CD4-positive, alpha-beta T cell treated with Interleukin-4 for 1 hour (primary cell): ENCODE data around the gene PALMD.

Experiments used
- DNase-seq, 2 donors: peaks; one replicate each; pipeline ENCODE4 v3.0.0-alpha.2; 2020 to 2022

The PALMD gene

GRCh38 chr1:99704356-99704816 is 58.5 kb downstream of the PALMD start:
- no peak for DNase-seq

DNA sequence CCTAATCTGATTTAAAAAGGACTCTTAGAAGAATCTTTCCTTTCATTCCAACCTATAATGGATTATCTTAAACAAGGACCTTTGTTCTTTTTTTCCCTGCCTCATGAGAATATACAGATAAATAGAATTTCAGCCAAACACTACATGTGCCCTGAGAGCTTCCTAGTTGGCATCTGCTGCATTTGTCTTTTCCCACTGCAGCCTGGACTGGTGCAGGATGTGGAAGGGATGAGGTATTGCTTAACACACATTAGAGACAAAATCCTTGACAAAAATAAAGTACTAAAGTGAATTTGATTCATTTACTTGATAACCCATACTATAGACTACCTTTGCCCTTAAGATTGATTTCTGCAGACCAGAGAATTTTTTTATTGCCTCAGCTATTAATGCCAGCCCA is 59.5 kb downstream of the PALMD start:
- DNase-seq: no peak

DNA sequence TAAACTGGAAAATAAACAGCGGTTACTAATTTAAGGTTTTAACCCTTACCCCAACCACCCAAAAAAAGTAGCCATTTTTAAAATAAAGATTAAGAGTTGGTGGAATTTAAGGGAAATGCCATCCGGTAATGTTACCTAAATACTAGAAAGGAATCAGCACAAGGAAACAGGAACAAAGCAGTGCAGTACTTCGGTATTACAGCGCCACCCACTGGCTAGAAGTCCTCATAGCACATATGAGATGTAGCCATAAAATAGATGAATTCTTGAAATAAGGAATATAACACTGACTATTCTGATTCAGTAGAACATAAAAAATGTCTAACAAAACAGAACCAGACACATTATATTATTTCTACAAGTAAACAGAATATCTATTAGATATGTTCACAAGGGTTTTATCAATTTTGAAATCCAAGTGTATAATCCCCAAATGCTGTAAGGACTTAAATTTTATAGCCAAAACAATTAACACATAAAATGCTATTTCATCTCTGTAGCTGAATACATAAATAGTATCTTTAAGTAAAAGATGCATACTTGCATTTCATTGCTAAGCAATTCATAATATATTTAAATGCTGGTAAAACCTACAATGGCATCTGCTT is 61.7 kb downstream of the PALMD start:
- peak; percentile 38 to 56 for DNase-seq

DNA sequence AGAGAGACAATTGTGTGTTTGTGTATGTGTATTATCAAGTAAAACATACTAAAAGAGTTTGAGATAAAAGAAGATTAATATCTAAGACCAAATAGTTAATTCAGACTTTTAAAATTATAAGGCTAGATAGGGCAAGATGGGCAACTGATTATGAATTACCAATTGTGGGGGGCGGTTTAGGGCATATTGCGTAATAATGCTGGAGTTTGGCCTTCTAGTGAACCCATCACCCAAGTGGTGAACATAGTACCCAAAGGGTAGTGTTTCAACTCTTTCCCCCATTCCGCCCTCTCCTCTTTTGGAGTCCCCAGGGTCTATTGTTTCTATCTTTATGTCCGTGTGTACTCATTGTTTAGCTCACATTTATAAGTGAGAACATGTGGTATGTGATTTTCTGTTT is 65.1 kb downstream of the PALMD start:
- DNase-seq: no peak

DNA sequence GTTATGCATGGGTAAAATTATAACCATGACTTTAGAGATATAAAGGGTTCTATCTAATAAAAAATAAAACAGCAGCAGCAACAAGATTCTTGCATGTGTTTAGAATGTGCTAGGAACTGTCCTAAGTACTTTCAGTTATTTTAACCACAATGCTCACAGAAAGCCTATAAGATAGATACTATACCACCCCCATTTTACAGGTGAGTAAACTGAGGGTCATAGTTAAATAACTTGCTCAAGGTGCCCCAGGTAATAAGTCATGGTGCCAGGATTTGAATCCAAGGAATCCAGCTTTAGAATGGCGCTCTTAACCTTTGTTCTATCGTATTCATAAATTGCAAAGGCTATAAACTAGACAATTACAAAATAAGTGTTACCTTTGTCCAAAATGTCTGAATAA is 67.1 kb downstream of the PALMD start:
- DNase-seq: no peak

DNA sequence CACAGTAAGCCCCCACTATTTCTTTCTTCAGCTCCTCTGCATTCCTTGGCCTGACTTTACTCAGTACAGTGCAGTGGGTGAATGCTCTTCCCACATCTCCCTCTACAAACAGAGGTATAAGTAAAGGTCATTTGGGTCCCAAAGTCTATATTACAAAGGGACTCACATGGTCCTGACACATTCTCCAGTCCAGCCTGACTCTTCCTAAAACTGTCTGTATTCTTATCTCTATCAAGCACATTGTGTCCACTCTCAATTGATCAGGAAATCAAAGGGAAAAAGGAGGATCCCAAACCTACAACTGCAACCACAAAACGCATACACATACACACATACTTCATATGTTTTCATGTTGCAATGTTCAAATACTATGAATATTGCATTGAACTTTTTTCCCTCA is 71.1 kb downstream of the PALMD start:
- no peak for DNase-seq

DNA sequence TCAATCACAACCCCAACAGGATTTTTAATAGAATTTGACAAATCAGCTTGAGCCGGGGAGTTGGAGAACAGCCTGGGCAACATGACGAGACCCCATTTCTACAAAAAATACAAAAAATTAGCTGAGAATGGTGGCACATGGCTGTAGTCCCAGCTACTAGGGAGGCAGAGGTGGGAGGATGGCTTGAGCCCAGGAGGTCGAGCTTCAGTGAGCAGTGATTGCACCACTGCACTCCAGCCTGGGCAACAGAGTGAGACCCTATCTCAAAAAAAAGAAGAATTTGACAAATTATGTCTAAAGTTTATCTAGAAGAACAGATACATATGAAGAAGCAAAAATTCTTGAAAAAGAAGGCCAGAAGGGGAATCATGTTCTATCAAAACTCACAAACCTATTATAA is 77.3 kb downstream of the PALMD start:
- DNase-seq: no peak

DNA sequence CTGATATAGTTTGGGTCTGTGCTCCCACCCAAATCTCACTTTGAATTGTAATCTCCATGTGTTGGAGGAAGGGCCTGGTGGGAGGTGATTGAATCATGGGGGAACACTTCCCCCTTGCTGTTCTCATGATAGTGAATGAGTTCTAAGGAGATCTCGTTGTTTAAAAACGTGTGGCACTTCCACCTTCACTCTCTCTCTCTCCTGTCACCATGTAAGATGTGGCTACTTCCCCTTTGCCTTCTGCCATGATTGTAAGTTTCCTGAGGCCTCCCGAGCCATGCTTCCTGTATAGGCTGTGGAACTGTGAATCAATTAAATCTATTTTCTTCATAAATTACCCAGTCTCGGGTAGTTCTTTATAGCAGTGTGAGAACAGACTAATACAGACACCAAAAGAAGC is 80.1 kb downstream of the PALMD start:
- DNase-seq: no peak

- no peak for DNase-seq
These were observed 80.5 kb downstream of the PALMD start for GRCh38 chr1:99726407-99726806.

- no peak for DNase-seq
These were observed 80.9 kb downstream of the PALMD start for GRCh38 chr1:99726818-99727217.

DNA sequence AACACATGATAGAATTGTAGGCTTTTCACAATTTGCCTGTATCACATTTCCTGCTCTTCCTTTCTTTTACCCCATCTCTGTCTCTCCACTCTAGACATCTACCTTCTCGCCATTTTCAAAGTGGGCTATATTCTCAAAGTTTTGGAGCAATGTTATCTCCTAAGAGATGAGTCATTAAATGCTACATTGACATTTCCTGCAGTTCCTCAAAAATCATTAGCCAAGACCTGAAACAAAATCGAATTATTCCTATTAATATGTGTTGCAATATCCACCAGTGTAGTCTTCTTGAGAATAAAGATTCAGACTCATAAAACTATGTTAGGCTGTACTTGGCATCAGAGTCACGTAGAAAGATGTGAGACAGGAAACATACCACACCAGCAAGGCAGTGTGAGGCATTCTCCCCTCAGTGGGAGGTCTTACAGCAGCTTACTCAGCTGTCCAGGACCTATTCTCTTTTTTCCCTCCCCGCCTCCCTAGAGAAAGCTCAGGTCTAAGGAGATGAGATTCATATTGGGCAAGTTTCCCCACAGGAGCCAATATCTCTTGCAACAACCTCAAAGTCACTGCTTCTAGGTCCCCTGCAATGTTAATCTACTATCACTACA is 81.8 kb downstream of the PALMD start:
- no peak for DNase-seq

DNA sequence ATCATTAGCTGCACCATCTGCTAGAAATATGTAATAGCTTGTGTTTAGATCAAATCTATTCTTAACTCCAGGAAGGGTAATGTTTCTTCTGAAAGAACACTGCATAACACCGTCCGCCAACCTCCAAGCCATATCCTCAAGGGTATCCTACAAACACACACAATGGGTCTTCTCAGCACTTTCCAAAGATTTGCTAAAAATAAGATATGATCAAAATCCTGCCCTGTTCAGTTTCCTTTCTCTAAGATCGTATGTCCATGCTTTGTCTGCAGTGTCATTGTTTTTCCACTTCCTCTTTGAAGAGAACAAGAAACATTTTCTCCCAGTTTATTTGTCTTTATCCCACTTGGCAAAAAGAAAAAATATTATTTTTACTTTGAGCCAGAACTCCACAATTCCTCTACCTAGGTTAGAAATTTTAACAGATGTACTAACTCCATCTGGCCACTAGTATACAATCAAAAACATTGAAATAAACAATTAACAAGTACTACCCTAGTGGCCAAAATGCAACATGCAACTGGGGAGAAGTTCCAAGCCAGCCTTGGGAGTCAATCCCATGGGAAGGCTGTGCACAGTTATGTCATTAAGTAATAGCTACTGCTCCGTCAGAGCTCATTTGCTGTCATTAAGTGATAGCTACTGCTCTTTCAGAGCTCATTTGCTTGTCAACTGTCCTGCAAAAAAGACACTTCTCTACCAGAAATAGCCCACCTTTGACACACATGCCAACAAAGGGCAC is 82.8 kb downstream of the PALMD start:
- DNase-seq: no peak

GRCh38 chr1:99731384-99731783 is 85.5 kb downstream of the PALMD start:
- no peak for DNase-seq

GRCh38 chr1:99735852-99736251 is 89.9 kb downstream of the PALMD start:
- DNase-seq: no peak

DNA sequence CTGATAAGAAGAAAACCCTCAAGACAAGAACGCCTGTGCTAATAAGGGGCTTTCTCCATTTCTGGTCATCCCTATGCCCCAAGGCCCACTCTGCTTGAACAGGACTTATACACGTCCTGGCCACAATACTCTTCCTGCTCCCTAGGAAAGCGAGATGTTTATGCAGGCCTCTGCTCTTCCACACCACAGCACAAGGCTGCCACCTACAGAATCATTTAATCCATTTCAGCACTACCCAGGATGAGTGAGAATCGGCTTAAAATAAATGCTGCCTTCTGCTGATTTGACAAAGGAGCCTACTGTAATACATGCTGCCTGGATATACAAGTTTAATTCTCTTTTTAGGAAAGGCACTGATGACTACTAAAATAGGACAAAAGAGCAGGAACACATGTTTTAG is 91.1 kb downstream of the PALMD start:
- DNase-seq: no peak

- DNase-seq: no peak
These were observed 93.0 kb downstream of the PALMD start for GRCh38 chr1:99738858-99739465.

- DNase-seq: no peak
These were observed 94.2 kb downstream of the PALMD start for GRCh38 chr1:99740141-99740540.
